Measurements from ENCODE around the gene IPPK.

Gene IPPK, protein sequence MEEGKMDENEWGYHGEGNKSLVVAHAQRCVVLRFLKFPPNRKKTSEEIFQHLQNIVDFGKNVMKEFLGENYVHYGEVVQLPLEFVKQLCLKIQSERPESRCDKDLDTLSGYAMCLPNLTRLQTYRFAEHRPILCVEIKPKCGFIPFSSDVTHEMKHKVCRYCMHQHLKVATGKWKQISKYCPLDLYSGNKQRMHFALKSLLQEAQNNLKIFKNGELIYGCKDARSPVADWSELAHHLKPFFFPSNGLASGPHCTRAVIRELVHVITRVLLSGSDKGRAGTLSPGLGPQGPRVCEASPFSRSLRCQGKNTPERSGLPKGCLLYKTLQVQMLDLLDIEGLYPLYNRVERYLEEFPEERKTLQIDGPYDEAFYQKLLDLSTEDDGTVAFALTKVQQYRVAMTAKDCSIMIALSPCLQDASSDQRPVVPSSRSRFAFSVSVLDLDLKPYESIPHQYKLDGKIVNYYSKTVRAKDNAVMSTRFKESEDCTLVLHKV

DNA sequence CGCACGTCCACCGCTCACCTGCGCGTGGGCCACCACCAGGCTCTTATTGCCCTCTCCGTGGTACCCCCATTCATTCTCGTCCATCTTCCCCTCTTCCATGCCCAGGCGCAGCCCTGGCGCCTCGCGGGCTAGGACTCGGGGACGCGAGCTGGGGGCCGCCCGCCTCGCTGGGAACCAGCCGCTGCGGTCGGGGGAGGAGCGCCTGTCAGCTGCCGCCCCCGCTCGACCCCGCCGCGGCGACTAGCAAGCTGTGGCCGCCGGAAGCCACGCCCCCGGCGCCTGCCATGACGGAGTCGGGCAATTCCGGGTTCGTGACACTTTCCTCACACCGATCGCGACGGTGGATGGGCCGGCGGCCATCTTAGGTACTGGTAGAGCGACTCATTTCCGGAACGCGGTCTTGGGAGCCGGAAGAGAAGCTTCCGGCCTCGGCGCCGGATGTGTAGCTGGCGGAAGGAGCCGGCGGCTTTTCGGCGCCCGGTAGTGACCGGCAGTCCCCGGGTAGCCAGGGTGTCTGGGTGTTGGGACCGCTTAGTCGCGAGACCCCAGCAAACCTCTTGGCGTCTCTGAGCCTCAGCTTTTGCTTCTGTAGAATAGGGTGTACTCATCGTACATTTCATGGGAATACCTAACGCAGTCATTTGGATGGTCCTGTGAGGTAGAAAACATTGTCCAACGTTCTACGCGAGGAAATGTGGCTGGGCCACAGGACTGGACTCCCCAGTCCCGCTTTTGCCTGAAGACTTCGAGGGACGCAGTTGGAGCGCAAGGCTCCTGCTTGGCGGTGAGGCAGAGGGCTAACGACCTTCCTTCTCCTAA lies at the start of gene IPPK:
IPPK (minus strand) TSS at position 242 of the 819 bp plus-strand sequence; CDS start at position 99, 143 bp downstream.
- Histone ChIP-seq H3K27ac (peak within 1 kb of the TSS; percentile 86 to 90), H3K9me3 (no peaks in the 10 kb centered on the region), H3K4me1 (peaks cover 0 to 46% (median 19%) of the 10 kb centered on the region in 4 donors), H3K27me3 (no peaks in the 10 kb centered on the region), H3K4me3 (peak within 1 kb of the TSS; percentile 91), H3K36me3 (peaks cover 0 to 15% (median 5%) of the 10 kb centered on the region in 3 donors)
- intact Hi-C loops (cut with DNase I; ENCODE audit: low total_unique reads), result loop anchor here (2.0 to 5.0 kb wide), 2 partner anchors 95 to 207 kb away; partner anchors contain the start of genes BICD2 and ZNF484
- TF ChIP-seq, protein P1, sequence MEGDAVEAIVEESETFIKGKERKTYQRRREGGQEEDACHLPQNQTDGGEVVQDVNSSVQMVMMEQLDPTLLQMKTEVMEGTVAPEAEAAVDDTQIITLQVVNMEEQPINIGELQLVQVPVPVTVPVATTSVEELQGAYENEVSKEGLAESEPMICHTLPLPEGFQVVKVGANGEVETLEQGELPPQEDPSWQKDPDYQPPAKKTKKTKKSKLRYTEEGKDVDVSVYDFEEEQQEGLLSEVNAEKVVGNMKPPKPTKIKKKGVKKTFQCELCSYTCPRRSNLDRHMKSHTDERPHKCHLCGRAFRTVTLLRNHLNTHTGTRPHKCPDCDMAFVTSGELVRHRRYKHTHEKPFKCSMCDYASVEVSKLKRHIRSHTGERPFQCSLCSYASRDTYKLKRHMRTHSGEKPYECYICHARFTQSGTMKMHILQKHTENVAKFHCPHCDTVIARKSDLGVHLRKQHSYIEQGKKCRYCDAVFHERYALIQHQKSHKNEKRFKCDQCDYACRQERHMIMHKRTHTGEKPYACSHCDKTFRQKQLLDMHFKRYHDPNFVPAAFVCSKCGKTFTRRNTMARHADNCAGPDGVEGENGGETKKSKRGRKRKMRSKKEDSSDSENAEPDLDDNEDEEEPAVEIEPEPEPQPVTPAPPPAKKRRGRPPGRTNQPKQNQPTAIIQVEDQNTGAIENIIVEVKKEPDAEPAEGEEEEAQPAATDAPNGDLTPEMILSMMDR (IDR thresholded peaks at IDR 0.05), result peak in 1 of 2 experiments; percentile 19
- peak; percentile 98 to 99 for DNase-seq

DNA sequence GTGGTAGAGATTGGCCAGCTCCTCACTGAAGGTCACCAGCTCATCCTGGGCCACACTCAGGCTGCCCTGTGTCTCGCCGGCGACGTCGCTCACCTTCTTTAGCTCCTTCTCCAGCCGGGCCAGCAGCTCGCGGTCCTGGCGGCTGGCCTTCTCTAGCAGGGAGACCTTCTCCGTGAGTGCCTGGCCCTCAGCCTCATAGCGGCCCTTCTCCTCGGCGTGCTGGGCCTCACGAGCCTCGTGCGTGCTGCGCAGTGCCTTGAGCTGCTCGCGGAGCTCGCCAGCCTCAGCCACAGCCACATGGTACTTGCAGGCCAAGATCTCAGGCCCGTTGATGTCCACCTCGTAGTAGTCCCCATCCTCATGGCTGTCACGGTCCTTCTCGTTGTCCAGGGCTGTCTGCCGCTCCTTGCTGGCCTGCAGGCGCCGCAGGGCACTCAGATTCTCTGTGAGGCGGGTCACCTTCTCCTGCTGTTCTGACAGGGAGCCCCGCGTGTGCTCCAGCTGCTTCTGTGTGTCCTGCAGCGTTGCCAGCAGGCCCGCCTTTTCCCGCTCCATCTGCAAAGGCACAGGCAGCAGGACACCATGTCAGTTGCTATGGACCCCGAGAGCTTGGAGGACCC lies 49.2 kb upstream of the IPPK start:
- Histone ChIP-seq H3K27me3 (no peaks in the 10 kb centered on the region), H3K27ac (no peak overlapping the region), H3K4me1 (no peaks in the 10 kb centered on the region), H3K9me3 (no peaks in the 10 kb centered on the region), H3K36me3 (peaks cover 75 to 87% (median 86%) of the 10 kb centered on the region in 3 donors), H3K4me3 (no peak overlapping the region)
- intact Hi-C loops (cut with DNase I; ENCODE audit: low total_unique reads), result loop anchor here (5.0 kb wide), 1 partner anchor 73 kb away; no protein-coding TSS in a partner anchor
- no peak for DNase-seq
- TF ChIP-seq, protein P1 (IDR thresholded peaks at IDR 0.05), result no peak

DNA sequence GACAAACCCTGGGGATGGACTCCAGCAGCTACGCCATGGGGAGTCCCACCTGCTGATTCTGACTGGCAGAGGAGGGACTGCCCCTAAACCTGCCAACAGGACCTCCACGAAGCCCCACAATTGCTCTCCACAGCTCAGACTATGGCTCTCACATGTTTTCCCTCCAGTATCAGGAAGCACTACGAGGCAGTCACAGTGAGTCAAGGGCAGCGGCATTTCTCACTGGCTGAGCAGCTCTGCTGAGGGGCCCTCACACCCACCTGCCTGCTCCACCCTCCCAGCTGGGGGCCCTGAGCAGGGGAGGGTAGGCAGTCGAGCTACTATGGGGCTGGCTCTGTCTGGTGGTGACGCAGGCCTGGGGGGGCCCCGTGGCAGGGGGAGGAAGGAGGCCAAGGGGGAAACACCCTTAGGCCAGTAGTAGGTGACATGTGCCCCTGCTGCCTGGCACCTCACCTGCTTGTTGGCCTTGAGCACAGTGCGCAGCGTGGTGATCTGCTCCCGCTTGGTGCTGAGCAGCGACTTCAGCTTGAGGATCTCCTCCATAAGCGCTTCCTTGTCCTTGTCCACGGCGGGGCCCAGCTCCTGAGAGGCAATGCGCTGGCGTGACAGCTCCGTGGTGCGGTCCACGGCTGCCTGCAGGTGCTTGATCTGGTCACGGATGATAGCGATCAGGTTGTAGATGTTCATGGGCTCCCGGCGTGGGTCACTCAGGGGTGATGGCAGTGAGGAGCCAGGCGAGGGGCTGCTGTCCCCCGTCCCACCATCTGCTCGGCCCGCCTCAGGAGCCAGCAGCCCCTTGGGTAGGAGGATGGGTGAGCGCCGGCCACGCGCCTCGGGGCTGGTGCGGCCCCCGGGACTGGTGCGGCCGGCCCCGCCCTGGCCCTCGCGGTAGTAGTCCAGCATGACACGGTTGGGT lies 48.4 kb upstream of the IPPK start:
- TF ChIP-seq, protein P1 (IDR thresholded peaks at IDR 0.05), result no peak
- Histone ChIP-seq H3K36me3 (peaks cover 83 to 95% (median 94%) of the 10 kb centered on the region in 3 donors), H3K27me3 (no peaks in the 10 kb centered on the region), H3K4me3 (no peak overlapping the region), H3K27ac (no peak overlapping the region), H3K4me1 (no peaks in the 10 kb centered on the region), H3K9me3 (no peaks in the 10 kb centered on the region)
- no peak for DNase-seq
- intact Hi-C loops (cut with DNase I; ENCODE audit: low total_unique reads), result loop anchor here (5.0 kb wide), 1 partner anchor 74 kb away; no protein-coding TSS in a partner anchor

DNA sequence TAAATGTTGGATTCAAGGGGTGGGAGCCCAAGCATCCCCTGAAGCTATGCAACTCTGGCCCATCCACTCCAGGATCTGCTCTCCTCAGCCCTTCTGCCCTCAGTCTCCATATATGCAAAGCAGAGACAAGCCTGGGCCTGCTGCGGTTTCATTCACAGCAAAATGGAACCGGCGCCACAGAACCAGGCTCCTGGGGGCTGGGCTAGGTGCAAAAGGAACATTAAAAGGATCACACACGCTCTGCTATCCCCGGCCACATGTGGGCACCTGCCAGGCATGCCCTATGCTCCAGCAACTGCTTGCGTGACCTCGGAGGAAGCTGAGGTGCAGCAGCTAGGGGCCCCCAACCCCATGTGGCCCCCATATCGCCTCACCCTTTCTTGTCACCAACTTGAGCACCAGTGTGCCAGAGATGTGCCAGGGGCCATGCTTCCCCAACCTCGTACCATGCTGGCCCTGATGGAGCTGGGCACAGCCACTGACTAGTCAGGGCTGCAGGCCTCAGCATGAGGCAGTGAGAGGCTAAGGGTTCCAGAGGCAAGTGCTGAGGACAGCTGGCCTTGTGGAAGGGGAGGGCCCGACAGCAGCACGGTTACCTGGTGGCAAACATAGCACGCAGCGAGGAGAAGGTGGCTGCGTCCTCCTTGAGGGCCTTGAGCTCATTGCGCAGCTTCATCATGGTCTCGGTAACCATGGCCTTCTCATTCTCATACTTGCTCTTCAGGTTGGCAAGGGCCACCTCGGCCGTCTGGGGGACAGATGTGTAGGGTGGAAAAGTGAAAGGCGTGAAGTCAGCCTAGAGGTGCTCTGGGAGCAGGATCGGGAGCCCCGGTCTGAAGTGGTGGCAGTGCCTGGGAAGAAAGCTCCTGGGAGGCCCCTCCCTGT lies 47.5 kb upstream of the IPPK start:
- intact Hi-C loops (cut with DNase I; ENCODE audit: low total_unique reads), result loop anchor here (5.0 kb wide), 1 partner anchor 75 kb away; no protein-coding TSS in a partner anchor
- Histone ChIP-seq H3K27me3 (no peaks in the 10 kb centered on the region), H3K4me1 (no peaks in the 10 kb centered on the region), H3K4me3 (no peak overlapping the region), H3K27ac (no peak overlapping the region), H3K36me3 (peaks cover 92 to 99% (median 93%) of the 10 kb centered on the region in 3 donors), H3K9me3 (no peaks in the 10 kb centered on the region)
- TF ChIP-seq, protein P1 (IDR thresholded peaks at IDR 0.05), result no peak
- no peak for DNase-seq
